ENCODE results near the gene RBM24. TPM values are rescaled to one million over a fixed set of nuclear protein-coding genes. Genes with fewer than 3 reads are reported as not detected.

RBM24 gene
- total RNA-seq, 2 experiments from 2014 or later: not detected

DNA sequence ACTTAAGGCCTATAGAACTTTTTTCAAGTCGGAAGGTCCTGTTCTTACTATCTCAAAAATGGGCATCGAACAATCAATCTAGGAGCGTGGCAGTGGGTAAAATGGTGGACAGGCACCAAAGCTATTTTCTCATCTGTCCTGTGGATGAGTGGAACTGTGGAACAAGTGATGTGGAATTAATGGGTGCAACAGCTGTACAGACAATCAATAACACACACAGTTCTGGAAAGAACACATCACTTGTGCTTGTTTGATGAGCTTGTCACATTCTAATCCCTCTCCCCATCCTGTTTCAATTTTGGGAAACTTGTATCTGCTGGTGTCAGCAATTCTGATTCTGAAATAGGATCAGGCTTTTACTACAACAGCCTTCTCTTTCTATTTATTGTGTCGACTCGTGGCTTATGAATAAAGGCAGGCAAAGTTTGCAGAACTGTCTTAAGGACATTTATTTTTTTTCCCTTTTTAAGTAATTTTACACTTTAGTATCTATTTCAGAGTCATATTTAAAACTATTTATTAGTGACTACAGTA is 11.5 kb downstream of the RBM24 start:
- ChIA-PET POLR2A (no interaction called here), CTCF (ENCODE audit: unreplicated experiment) (no interaction called here)
- H2AFZ ChIP-seq (ENCODE audit: low read length): no peak overlapping the region
- TF ChIP-seq EZH2phosphoT487 (IDR thresholded peaks at IDR 0.05; ENCODE audit: borderline replicate concordance, low read depth, low read length) (no peak), CTCF (conservative IDR thresholded peaks at IDR 0.05; ENCODE audit: low read length) (no peak)
- H4K20me1 ChIP-seq (ENCODE audit: insufficient read depth, low read length): no peaks in the 10 kb centered on the region
- H3K9me3 ChIP-seq (ENCODE audit: low read length): no peaks in the 10 kb centered on the region
- no peaks in the 10 kb centered on the region for H3K36me3 ChIP-seq (ENCODE audit: insufficient read depth, low read length)
- BruUV-seq (replicated peaks): no TSS peak
- no peak for DNase-seq (ENCODE audit: low spot score)
- no peak overlapping the region for H3K4me2 ChIP-seq (ENCODE audit: low read length)
- H3K27ac ChIP-seq (ENCODE audit: low read depth, low read length, poor library complexity, severe bottlenecking): no peak overlapping the region
- H3K9me2 ChIP-seq (ENCODE audit: insufficient read depth, low read length): no peaks in the 10 kb centered on the region
- intact Hi-C loops (cut with micrococcal nuclease; ENCODE audit: unreplicated experiment): no loop called here
- no peaks in the 10 kb centered on the region for H3K79me2 ChIP-seq (ENCODE audit: insufficient read depth, low read depth, low read length)
- no peaks in the 10 kb centered on the region for H3K4me1 ChIP-seq (ENCODE audit: insufficient read depth, low read length, poor library complexity, severe bottlenecking)
- H3K4me3 ChIP-seq (ENCODE audit: low read depth, low read length, poor library complexity, severe bottlenecking): no peak overlapping the region

DNA sequence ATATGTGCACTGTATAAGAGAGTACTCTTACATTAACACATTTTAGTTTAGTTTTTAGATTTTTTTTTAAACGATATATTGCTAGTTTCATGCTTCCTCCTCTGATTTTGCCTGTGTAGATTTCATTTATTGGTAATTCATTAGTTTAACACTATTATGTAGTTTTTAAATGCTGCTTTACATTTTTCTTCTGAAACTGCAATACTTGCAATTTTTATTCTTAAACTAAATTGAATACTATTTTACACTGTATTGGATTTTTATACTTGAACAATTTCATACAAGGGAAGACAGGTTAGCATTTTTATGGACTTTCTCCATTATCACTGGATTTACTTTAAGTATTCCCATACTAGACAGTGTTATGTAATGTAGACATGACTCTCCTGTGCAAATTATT is 12.2 kb downstream of the RBM24 start:
- intact Hi-C loops (cut with micrococcal nuclease; ENCODE audit: unreplicated experiment): no loop called here
- POLR2A ChIA-PET: interaction anchor here (0.6 kb wide), 1 partner anchor 32 kb away, joined by 3 read pairs; no protein-coding TSS in a partner anchor

More for the DNA sequence above, 12.2 kb downstream of the RBM24 start:
- DNase-seq (ENCODE audit: low spot score): no peak
- no peak overlapping the region for H3K4me2 ChIP-seq (ENCODE audit: low read length)
- no peak overlapping the region for H3K4me3 ChIP-seq (ENCODE audit: low read depth, low read length, poor library complexity, severe bottlenecking)
- no peaks in the 10 kb centered on the region for H3K36me3 ChIP-seq (ENCODE audit: insufficient read depth, low read length)
- H2AFZ ChIP-seq (ENCODE audit: low read length): no peak overlapping the region
- no peaks in the 10 kb centered on the region for H3K9me2 ChIP-seq (ENCODE audit: insufficient read depth, low read length)
- no peak overlapping the region for H3K27ac ChIP-seq (ENCODE audit: low read depth, low read length, poor library complexity, severe bottlenecking)
- CTCF ChIA-PET (ENCODE audit: unreplicated experiment): no interaction called here
- H3K79me2 ChIP-seq (ENCODE audit: insufficient read depth, low read depth, low read length): no peaks in the 10 kb centered on the region
- no peaks in the 10 kb centered on the region for H3K4me1 ChIP-seq (ENCODE audit: insufficient read depth, low read length, poor library complexity, severe bottlenecking)
- TF ChIP-seq EZH2phosphoT487 (IDR thresholded peaks at IDR 0.05; ENCODE audit: borderline replicate concordance, low read depth, low read length) (no peak), CTCF (conservative IDR thresholded peaks at IDR 0.05; ENCODE audit: low read length) (no peak)
- no peaks in the 10 kb centered on the region for H4K20me1 ChIP-seq (ENCODE audit: insufficient read depth, low read length)
- no TSS peak for BruUV-seq (replicated peaks)
- H3K9me3 ChIP-seq (ENCODE audit: low read length): no peaks in the 10 kb centered on the region

Data from OCI-LY7 (cell line).